HepG2 (cell line): ENCODE measurements around the gene ICAM2. TPM values are rescaled to one million over a fixed set of nuclear protein-coding genes. Genes with fewer than 3 reads are reported as not detected.

Source experiments
- CBFB ChIP-seq: sonication (generic); formaldehyde crosslinking; IDR thresholded peaks from 2 replicates; pipeline ENCODE4 v1.4.0; 2020; ENCODE audit warnings: missing genetic modification reagents
- FOXO1 ChIP-seq: sonication (generic); formaldehyde crosslinking; IDR thresholded peaks from 2 replicates; pipeline ENCODE4 v1.4.0; 2020; ENCODE audit warnings: missing genetic modification reagents
- GABPB1 ChIP-seq: IDR thresholded peaks from 2 replicates; pipeline ENCODE4 v1.6.1; 2016; ENCODE audit warnings: mild to moderate bottlenecking, missing genetic modification reagents, moderate library complexity, missing compliant biosample characterization
- IRX3 ChIP-seq: sonication (generic); formaldehyde crosslinking; IDR thresholded peaks from 2 replicates; pipeline ENCODE4 v1.8.1; 2023; ENCODE audit warnings: mild to moderate bottlenecking, low read depth, missing genetic modification reagents, borderline replicate concordance
- KDM2A ChIP-seq: sonication (generic); formaldehyde crosslinking; IDR thresholded peaks from 2 replicates; pipeline ENCODE4 v1.4.0; 2020; ENCODE audit warnings: low read depth, missing genetic modification reagents, borderline replicate concordance
- MEIS1 ChIP-seq: sonication (generic); formaldehyde crosslinking; IDR thresholded peaks from 2 replicates; pipeline ENCODE4 v1.9.0; 2021; ENCODE audit warnings: mild to moderate bottlenecking, missing genetic modification reagents, moderate library complexity, borderline replicate concordance
- MTA3 ChIP-seq: sonication (generic); formaldehyde crosslinking; IDR thresholded peaks from 2 replicates; pipeline ENCODE4 v1.4.0; 2020; ENCODE audit warnings: missing genetic modification reagents
- NFIB ChIP-seq: sonication (generic); formaldehyde crosslinking; IDR thresholded peaks from 2 replicates; pipeline ENCODE4 v1.9.0; 2021; ENCODE audit warnings: missing genetic modification reagents, mild to moderate bottlenecking, borderline replicate concordance
- RXRA ChIP-seq: sonication (generic); formaldehyde crosslinking; IDR thresholded peaks from 2 replicates; pipeline ENCODE4 v1.5.1; 2020; ENCODE audit warnings: missing genetic modification reagents
- SMAD3 ChIP-seq: sonication (generic); formaldehyde crosslinking; IDR thresholded peaks from 2 replicates; pipeline ENCODE4 v1.4.0; 2020; ENCODE audit warnings: missing genetic modification reagents
- SOX13 ChIP-seq, 3 experiments: fragments of 450-650 bp in 1 of 3; sonication (generic) in 1 of 3; formaldehyde crosslinking in 1 of 3; IDR thresholded peaks in 2 of 3; conservative IDR thresholded peaks in 1 of 3; 2 replicates each; pipeline versions ENCODE4 v1.5.0 to v1.6.1; 2016 to 2020; ENCODE audit warnings: antibody characterized with exemption in 1 of 3, mild to moderate bottlenecking in 1 of 3, missing compliant biosample characterization in 1 of 3, missing genetic modification reagents in 1 of 3, moderate library complexity in 1 of 3
- TSC22D2 ChIP-seq: sonication (generic); formaldehyde crosslinking; IDR thresholded peaks from 2 replicates; pipeline ENCODE4 v1.5.1; 2020; ENCODE audit warnings: missing genetic modification reagents, mild to moderate bottlenecking, borderline replicate concordance
- ZNF737 ChIP-seq: sonication (generic); formaldehyde crosslinking; IDR thresholded peaks from 2 replicates; pipeline ENCODE4 v1.5.0; 2020; ENCODE audit warnings: missing genetic modification reagents, mild to moderate bottlenecking, borderline replicate concordance
- ZNF749 ChIP-seq: sonication (generic); formaldehyde crosslinking; IDR thresholded peaks from 2 replicates; pipeline ENCODE4 v1.8.0; 2022; ENCODE audit warnings: mild to moderate bottlenecking, missing genetic modification reagents, moderate library complexity, borderline replicate concordance
- ZSCAN25 ChIP-seq: sonication (generic); formaldehyde crosslinking; IDR thresholded peaks from 2 replicates; pipeline ENCODE4 v1.8.0; 2022; ENCODE audit warnings: mild to moderate bottlenecking, missing genetic modification reagents
- polyA plus RNA-seq, 8 experiments: library from polyadenylated mRNA; depleted of rRNA in 3 of 8; stranded (reverse) in 7 of 8; unstranded in 1 of 8; fragments of >200 nt; fragmentation: Illumina TruSeq in 4 of 8; extraction: Trizol in 4 of 8; gene quantifications; 2 replicates each; pipeline versions ENCODE4 v1.2.1 to v1.2.3, GENCODE V29; 2011 to 2016; ENCODE audit warnings: low read depth in 4 of 8, missing spikeins in 1 of 8, mixed read lengths in 1 of 8; ENCODE audit not compliant: insufficient read depth in 1 of 8
- total RNA-seq, 5 experiments: library from RNA; depleted of rRNA; stranded (reverse); fragments of >200 nt; fragmentation: Illumina TruSeq; extraction: Trizol; gene quantifications; 2 replicates each; pipeline ENCODE4 v1.2.3, GENCODE V29; 2016; ENCODE audit warnings: low read depth in 1 of 5
- TF ChIP-seq, protein P1 (sequence below): sonication (generic); formaldehyde crosslinking; IDR thresholded peaks from 2 replicates; pipeline ENCODE4 v1.5.1; 2020; ENCODE audit warnings: missing genetic modification reagents, mild to moderate bottlenecking, borderline replicate concordance
- TF ChIP-seq, protein P2 (sequence below): sonication (generic); formaldehyde crosslinking; IDR thresholded peaks from 2 replicates; pipeline ENCODE4 v1.5.0; 2020; ENCODE audit warnings: mild to moderate bottlenecking, missing genetic modification reagents, moderate library complexity
- TF ChIP-seq, protein P3 (sequence below): sonication (generic); formaldehyde crosslinking; IDR thresholded peaks from 2 replicates; pipeline ENCODE4 v1.4.0; 2020; ENCODE audit warnings: missing genetic modification reagents, borderline replicate concordance
- TF ChIP-seq, protein P4 (sequence below): sonication (generic); formaldehyde crosslinking; IDR thresholded peaks from 2 replicates; pipeline ENCODE4 v1.4.0; 2020; ENCODE audit warnings: missing genetic modification reagents

The ICAM2 gene
- total and polyA plus RNA-seq, 2 of the 13 experiments (the other 11 are each of a cell fraction or from before 2014, with no cell fraction given), result 10.9 to 20.8 TPM

DNA sequence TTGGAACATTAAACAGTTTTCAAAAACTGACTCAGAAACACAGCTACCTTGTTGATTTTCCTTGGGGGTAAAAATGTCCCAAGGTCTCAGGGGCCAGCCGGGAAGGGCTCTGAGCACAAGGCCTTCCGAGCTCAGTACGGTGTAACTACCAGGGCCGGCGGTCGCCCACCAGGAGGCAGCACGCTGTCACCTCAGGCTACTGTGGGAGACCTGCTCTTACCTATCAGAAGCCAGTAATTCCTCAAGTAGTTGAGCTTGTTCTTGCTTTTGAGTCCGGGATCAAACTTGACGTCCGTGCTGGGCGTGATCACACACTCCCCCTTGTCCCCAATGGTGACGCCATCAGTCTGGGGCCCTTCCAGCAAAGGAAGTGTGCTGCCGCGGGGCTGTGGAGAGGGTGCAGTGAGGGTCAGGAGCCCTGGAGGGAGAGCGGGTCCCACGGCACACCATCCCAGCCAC is 43.4 kb upstream of the ICAM2 start (continued):
- TF ChIP-seq, protein P1, sequence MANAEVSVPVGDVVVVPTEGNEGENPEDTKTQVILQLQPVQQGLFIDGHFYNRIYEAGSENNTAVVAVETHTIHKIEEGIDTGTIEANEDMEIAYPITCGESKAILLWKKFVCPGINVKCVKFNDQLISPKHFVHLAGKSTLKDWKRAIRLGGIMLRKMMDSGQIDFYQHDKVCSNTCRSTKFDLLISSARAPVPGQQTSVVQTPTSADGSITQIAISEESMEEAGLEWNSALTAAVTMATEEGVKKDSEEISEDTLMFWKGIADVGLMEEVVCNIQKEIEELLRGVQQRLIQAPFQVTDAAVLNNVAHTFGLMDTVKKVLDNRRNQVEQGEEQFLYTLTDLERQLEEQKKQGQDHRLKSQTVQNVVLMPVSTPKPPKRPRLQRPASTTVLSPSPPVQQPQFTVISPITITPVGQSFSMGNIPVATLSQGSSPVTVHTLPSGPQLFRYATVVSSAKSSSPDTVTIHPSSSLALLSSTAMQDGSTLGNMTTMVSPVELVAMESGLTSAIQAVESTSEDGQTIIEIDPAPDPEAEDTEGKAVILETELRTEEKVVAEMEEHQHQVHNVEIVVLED (CRISPR knock-in tag), result peak; percentile 46; the same call in 1 of the 2 replicates
- TF ChIP-seq ZNF749 (CRISPR knock-in tag) (no peak), TSC22D2 (CRISPR knock-in tag) (0 out of 2 replicates have a peak, but pooled peaks have one; percentile 51), MEIS1 (CRISPR knock-in tag) (no peak), GABPB1 (CRISPR knock-in tag) (0 out of 2 replicates have a peak, but pooled peaks have one; percentile 34), IRX3 (CRISPR knock-in tag) (no peak), SOX13 (IDR thresholded peaks at IDR 0.05) (no peak), SOX13 (CRISPR knock-in tag; conservative IDR thresholded peaks at IDR 0.05 in 1 of 2, IDR thresholded peaks at IDR 0.05 in 1 of 2) (0 out of 4 replicates have a peak, but pooled peaks of 1 of the 2 experiments have one; percentile 25), ZSCAN25 (CRISPR knock-in tag) (peak; percentile 70), CBFB (CRISPR knock-in tag) (0 out of 2 replicates have a peak, but pooled peaks have one; percentile 59), FOXO1 (CRISPR knock-in tag) (0 out of 2 replicates have a peak, but pooled peaks have one; percentile 41), NFIB (CRISPR knock-in tag) (no peak), SMAD3 (0 out of 2 replicates have a peak, but pooled peaks have one; percentile 35), ZNF737 (no peak), RXRA (peak; percentile 33; the same call in 1 of the 2 replicates), MTA3 (CRISPR knock-in tag) (no peak), KDM2A (peak; percentile 67; the same call in 1 of the 2 replicates)
- TF ChIP-seq, protein P2, sequence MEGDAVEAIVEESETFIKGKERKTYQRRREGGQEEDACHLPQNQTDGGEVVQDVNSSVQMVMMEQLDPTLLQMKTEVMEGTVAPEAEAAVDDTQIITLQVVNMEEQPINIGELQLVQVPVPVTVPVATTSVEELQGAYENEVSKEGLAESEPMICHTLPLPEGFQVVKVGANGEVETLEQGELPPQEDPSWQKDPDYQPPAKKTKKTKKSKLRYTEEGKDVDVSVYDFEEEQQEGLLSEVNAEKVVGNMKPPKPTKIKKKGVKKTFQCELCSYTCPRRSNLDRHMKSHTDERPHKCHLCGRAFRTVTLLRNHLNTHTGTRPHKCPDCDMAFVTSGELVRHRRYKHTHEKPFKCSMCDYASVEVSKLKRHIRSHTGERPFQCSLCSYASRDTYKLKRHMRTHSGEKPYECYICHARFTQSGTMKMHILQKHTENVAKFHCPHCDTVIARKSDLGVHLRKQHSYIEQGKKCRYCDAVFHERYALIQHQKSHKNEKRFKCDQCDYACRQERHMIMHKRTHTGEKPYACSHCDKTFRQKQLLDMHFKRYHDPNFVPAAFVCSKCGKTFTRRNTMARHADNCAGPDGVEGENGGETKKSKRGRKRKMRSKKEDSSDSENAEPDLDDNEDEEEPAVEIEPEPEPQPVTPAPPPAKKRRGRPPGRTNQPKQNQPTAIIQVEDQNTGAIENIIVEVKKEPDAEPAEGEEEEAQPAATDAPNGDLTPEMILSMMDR (CRISPR knock-in tag), result peak; percentile 94
- TF ChIP-seq, protein P3, sequence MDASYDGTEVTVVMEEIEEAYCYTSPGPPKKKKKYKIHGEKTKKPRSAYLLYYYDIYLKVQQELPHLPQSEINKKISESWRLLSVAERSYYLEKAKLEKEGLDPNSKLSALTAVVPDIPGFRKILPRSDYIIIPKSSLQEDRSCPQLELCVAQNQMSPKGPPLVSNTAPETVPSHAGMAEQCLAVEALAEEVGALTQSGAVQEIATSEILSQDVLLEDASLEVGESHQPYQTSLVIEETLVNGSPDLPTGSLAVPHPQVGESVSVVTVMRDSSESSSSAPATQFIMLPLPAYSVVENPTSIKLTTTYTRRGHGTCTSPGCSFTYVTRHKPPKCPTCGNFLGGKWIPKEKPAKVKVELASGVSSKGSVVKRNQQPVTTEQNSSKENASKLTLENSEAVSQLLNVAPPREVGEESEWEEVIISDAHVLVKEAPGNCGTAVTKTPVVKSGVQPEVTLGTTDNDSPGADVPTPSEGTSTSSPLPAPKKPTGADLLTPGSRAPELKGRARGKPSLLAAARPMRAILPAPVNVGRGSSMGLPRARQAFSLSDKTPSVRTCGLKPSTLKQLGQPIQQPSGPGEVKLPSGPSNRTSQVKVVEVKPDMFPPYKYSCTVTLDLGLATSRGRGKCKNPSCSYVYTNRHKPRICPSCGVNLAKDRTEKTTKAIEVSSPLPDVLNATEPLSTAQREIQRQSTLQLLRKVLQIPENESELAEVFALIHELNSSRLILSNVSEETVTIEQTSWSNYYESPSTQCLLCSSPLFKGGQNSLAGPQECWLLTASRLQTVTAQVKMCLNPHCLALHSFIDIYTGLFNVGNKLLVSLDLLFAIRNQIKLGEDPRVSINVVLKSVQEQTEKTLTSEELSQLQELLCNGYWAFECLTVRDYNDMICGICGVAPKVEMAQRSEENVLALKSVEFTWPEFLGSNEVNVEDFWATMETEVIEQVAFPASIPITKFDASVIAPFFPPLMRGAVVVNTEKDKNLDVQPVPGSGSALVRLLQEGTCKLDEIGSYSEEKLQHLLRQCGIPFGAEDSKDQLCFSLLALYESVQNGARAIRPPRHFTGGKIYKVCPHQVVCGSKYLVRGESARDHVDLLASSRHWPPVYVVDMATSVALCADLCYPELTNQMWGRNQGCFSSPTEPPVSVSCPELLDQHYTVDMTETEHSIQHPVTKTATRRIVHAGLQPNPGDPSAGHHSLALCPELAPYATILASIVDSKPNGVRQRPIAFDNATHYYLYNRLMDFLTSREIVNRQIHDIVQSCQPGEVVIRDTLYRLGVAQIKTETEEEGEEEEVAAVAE (CRISPR knock-in tag), result no peak
- TF ChIP-seq, protein P4, sequence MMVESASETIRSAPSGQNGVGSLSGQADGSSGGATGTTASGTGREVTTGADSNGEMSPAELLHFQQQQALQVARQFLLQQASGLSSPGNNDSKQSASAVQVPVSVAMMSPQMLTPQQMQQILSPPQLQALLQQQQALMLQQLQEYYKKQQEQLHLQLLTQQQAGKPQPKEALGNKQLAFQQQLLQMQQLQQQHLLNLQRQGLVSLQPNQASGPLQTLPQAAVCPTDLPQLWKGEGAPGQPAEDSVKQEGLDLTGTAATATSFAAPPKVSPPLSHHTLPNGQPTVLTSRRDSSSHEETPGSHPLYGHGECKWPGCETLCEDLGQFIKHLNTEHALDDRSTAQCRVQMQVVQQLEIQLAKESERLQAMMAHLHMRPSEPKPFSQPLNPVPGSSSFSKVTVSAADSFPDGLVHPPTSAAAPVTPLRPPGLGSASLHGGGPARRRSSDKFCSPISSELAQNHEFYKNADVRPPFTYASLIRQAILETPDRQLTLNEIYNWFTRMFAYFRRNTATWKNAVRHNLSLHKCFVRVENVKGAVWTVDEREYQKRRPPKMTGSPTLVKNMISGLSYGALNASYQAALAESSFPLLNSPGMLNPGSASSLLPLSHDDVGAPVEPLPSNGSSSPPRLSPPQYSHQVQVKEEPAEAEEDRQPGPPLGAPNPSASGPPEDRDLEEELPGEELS, result no peak
